Uterus (tissue), 2 donors: Measurements from ENCODE around the gene REL.
"Not testable (repeated sequence)": the region's sequence is repeated elsewhere in the genome, so short reads cannot be mapped to it uniquely, and the experiment has no call there.

Experiments used
- CTCF ChIP-seq, 4 experiments: fragments of 200-600 bp in 2 of 4; fragments of 450-650 bp in 2 of 4; sonication (generic) in 2 of 4; IDR thresholded peaks; one replicate each; pipeline ENCODE4 v1.5.1; 2016 to 2019; ENCODE audit warnings: antibody characterized with exemption in 4 of 4, mild to moderate bottlenecking in 2 of 4, moderate library complexity in 1 of 4
- POLR2A ChIP-seq, 2 donors: fragments of 450-650 bp; IDR thresholded peaks; one replicate each; pipeline ENCODE4 v1.6.1; 2016; ENCODE audit warnings: antibody characterized with exemption in 2 of 2, mild to moderate bottlenecking in 1 of 2, moderate library complexity in 1 of 2

- not testable (repeated sequence) for TF ChIP-seq CTCF, POLR2A (IDR thresholded peaks at IDR 0.05)
These were observed 16.0 kb upstream of the REL start for GRCh38 chr2:60865361-60865760.
